K562 (cell line): Measurements from ENCODE around the gene E2F2. TPM values are rescaled to one million over a fixed set of nuclear protein-coding genes. Genes with fewer than 3 reads are reported as not detected.
A peak's percentile ranks its signal among the peaks of the same experiment; 100 is the strongest.

Source experiments
- ATAC-seq: fragments of 200-7000 bp; cut with Tn5 transposase; 3 replicates; pipeline ENCODE4 v1.9.1; 2020; ENCODE audit warnings: moderate library complexity
- BruUV-seq: library from RNA; stranded (reverse); fragments of 400-500 nt; replicated peaks from 2 replicates; lab custom pipeline; 2021; lab: Mats Ljungman, UMichigan
- CTCF ChIA-PET: fragments of 300-600 bp; formaldehyde crosslinking; extraction: SDS; loops from one replicate; lab custom pipeline; 2021; ENCODE audit warnings: low intra/inter-chr PET ratio; lab: Yijun Ruan, JAX
- POLR2A ChIA-PET: fragments of 300-600, 350-650 bp; sonication (Branson Sonifier 250); formaldehyde crosslinking; extraction: SDS; loops from one replicate; lab custom pipeline; 2021; ENCODE audit warnings: antibody characterized with exemption, inconsistent platforms; lab: Yijun Ruan, JAX
- DNase-seq, 4 experiments: peaks; one replicate each; pipeline versions ENCODE4 v3.0.0 to v3.0.0-alpha.2; 2011 to 2018; ENCODE audit warnings: low spot score in 3 of 4, mixed read lengths in 3 of 4; ENCODE audit errors: extremely low read depth in 1 of 4
- FAIRE-seq: peaks from 2 replicates; lab custom pipeline; 2011; peaks lifted over from hg19 to GRCh38; lab: Jason Lieb, UNC
- H2AFZ ChIP-seq: 2 replicates; pipeline ENCODE4 v1.6.0; 2011; ENCODE audit warnings: low read depth, low read length, control low read depth, inconsistent platforms
- H3K27ac ChIP-seq: fragments of 200-600 bp; 3 replicates; pipeline ENCODE4 v1.8.0; 2011; ENCODE audit warnings: low read depth, mild to moderate bottlenecking, control low read depth, inconsistent platforms, low read length, moderate library complexity, mixed read lengths; ENCODE audit errors: extremely low read depth
- H3K27me3 ChIP-seq, 2 experiments: fragments of 300-600 bp in 1 of 2; 2 replicates in 1 of 2; 3 replicates in 1 of 2; pipeline versions ENCODE4 v1.6.0 to v1.8.0; 2011; ENCODE audit warnings: inconsistent platforms in 2 of 2, low read length in 2 of 2, mild to moderate bottlenecking in 1 of 2, mixed read lengths in 1 of 2, moderate library complexity in 1 of 2; ENCODE audit not compliant: control insufficient read depth in 2 of 2, insufficient read depth in 2 of 2
- H3K36me3 ChIP-seq: fragments of 300-600 bp; 3 replicates; pipeline ENCODE4 v1.8.0; 2011; ENCODE audit warnings: mild to moderate bottlenecking, low read length, inconsistent platforms; ENCODE audit not compliant: control insufficient read depth, insufficient read depth
- H3K4me1 ChIP-seq, 2 experiments: fragments of 200-600 bp in 1 of 2; replicated peaks in 1 of 2; 2 replicates in 1 of 2; 3 replicates in 1 of 2; pipeline versions ENCODE4 v1.5.1 to v1.8.0; 2011; ENCODE audit warnings: inconsistent platforms in 2 of 2, low read length in 2 of 2, mild to moderate bottlenecking in 1 of 2, mixed read lengths in 1 of 2, moderate library complexity in 1 of 2; ENCODE audit not compliant: control insufficient read depth in 2 of 2, insufficient read depth in 2 of 2
- H3K4me2 ChIP-seq: 2 replicates; pipeline ENCODE4 v1.6.1; 2011; ENCODE audit warnings: low read length, control low read depth, inconsistent platforms, mixed read lengths; ENCODE audit not compliant: insufficient read depth
- H3K4me3 ChIP-seq: fragments of 200-600 bp; sonication (generic), shearing (Covaris generic); 2 replicates; pipeline ENCODE4 v1.5.1; 2016; ENCODE audit warnings: control low read depth, inconsistent platforms
- H3K79me2 ChIP-seq: fragments of 200-600 bp; 3 replicates; pipeline ENCODE4 v1.8.0; 2011; ENCODE audit warnings: low read length, inconsistent platforms; ENCODE audit not compliant: control insufficient read depth, insufficient read depth
- H3K9ac ChIP-seq, 2 experiments: 2 replicates each; pipeline versions ENCODE4 v1.6.0 to v1.6.1; 2011; ENCODE audit warnings: low read depth in 2 of 2, low read length in 2 of 2, control low read depth in 1 of 2, inconsistent platforms in 1 of 2, mild to moderate bottlenecking in 1 of 2, mixed read lengths in 1 of 2; ENCODE audit not compliant: insufficient read depth in 1 of 2
- H3K9me1 ChIP-seq: one replicate; pipeline ENCODE4 v1.6.0; 2011; ENCODE audit warnings: inconsistent platforms, mild to moderate bottlenecking, low read length, moderate library complexity; ENCODE audit not compliant: control insufficient read depth, insufficient read depth
- H3K9me3 ChIP-seq: replicated peaks from 2 replicates; pipeline ENCODE4 v1.5.1; 2011; ENCODE audit warnings: low read depth, low read length, inconsistent platforms; ENCODE audit not compliant: control insufficient read depth, insufficient read depth
- H4K20me1 ChIP-seq: replicated peaks from 2 replicates; pipeline ENCODE4 v1.6.1; 2011; ENCODE audit warnings: low read length, inconsistent platforms, mixed read lengths; ENCODE audit not compliant: control insufficient read depth, insufficient read depth
- ARID2 ChIP-seq: fragments of 450-650 bp; IDR thresholded peaks from 2 replicates; pipeline ENCODE4 v1.6.1; 2017; ENCODE audit warnings: antibody characterized with exemption, mild to moderate bottlenecking
- FOXK2 ChIP-seq, 2 experiments: fragments of 450-650 bp; IDR thresholded peaks in 1 of 2; conservative IDR thresholded peaks in 1 of 2; 2 replicates each; pipeline ENCODE4 v1.6.1; 2016; ENCODE audit warnings: low read depth in 2 of 2, mild to moderate bottlenecking in 1 of 2
- HDAC1 ChIP-seq, 2 experiments: fragments of 450-650 bp; IDR thresholded peaks; 2 replicates each; pipeline ENCODE4 v1.6.1; 2016 to 2017; ENCODE audit warnings: inconsistent platforms in 1 of 2, mild to moderate bottlenecking in 1 of 2, moderate library complexity in 1 of 2
- HDAC3 ChIP-seq: fragments of 450-650 bp; IDR thresholded peaks from 2 replicates; pipeline ENCODE4 v1.6.1; 2018; ENCODE audit warnings: borderline replicate concordance, mild to moderate bottlenecking, moderate library complexity; ENCODE audit not compliant: partially characterized antibody
- IFI16 ChIP-seq: fragments of 250-450 bp; sonication (Bioruptor Pico); IDR thresholded peaks from 2 replicates; pipeline ENCODE4 v2.1.2; 2022; ENCODE audit warnings: mild to moderate bottlenecking, inconsistent platforms
- MAFG ChIP-seq: fragments of 450-650 bp; conservative IDR thresholded peaks from 2 replicates; pipeline ENCODE4 v1.6.1; 2016; ENCODE audit warnings: missing genetic modification characterization, missing compliant biosample characterization
- MTA2 ChIP-seq: fragments of 450-650 bp; IDR thresholded peaks from 2 replicates; pipeline ENCODE4 v1.6.1; 2016; ENCODE audit warnings: low read depth
- NBN ChIP-seq: fragments of 450-650 bp; IDR thresholded peaks from 2 replicates; pipeline ENCODE4 v1.6.1; 2016; ENCODE audit warnings: low read depth, mild to moderate bottlenecking
- NCOA1 ChIP-seq: fragments of 450-650 bp; IDR thresholded peaks from 2 replicates; pipeline ENCODE4 v1.6.1; 2016; ENCODE audit warnings: low read depth
- NFRKB ChIP-seq: fragments of 450-650 bp; IDR thresholded peaks from 2 replicates; pipeline ENCODE4 v1.6.1; 2016; ENCODE audit warnings: low read depth
- NR4A1 ChIP-seq, 2 experiments: fragments of 250-450 bp in 1 of 2; fragments of 450-650 bp in 1 of 2; sonication (Bioruptor Pico) in 1 of 2; IDR thresholded peaks; 2 replicates each; pipeline versions ENCODE4 v1.4.0 to v1.6.1; 2016 to 2020; ENCODE audit warnings: mild to moderate bottlenecking in 2 of 2, missing compliant biosample characterization in 1 of 2, missing genetic modification characterization in 1 of 2, moderate library complexity in 1 of 2
- PHB2 ChIP-seq: fragments of 450-650 bp; IDR thresholded peaks from 2 replicates; pipeline ENCODE4 v1.6.1; 2017; ENCODE audit warnings: low read depth
- TAF7 ChIP-seq: fragments of 450-650 bp; IDR thresholded peaks from 2 replicates; pipeline ENCODE4 v1.6.1; 2016; ENCODE audit warnings: missing genetic modification characterization, missing compliant biosample characterization
- TAL1 ChIP-seq: fragments of 450-650 bp; IDR thresholded peaks from 2 replicates; pipeline ENCODE4 v1.6.1; 2016; ENCODE audit warnings: mild to moderate bottlenecking
- TRIM24 ChIP-seq, 2 experiments: fragments of 450-650 bp; IDR thresholded peaks; 2 replicates each; pipeline ENCODE4 v1.6.1; 2016
- ZNF133 ChIP-seq: fragments of 250-450 bp; sonication (Bioruptor Pico); IDR thresholded peaks from 2 replicates; pipeline ENCODE4 v1.4.0; 2020; ENCODE audit warnings: mild to moderate bottlenecking
- ZNF384 ChIP-seq: IDR thresholded peaks from 2 replicates; pipeline ENCODE4 v1.6.1; 2012; ENCODE audit warnings: low read depth, low read length, improper control_type of control experiment
- WGBS: fragments of 100-300 bp; shearing (Covaris generic); methylation state at CpG from one replicate; pipeline ENCODE4 v1.1.6; 2016; ENCODE audit warnings: low coverage, mixed read lengths; ENCODE audit not compliant: insufficient coverage; ENCODE audit errors: missing lambda C conversion rate; 5-methylcytosine and 5-hydroxymethylcytosine counted together
- in situ Hi-C: fragments of 300-500 bp; cut with MboI; formaldehyde crosslinking; loops from 4 replicates; pipeline ENCODE4 v1.15.0; 2018; ENCODE audit warnings: inconsistent platforms, mixed read lengths
- intact Hi-C: fragments of 100-400 bp; cut with micrococcal nuclease; formaldehyde crosslinking; loops from 2 replicates; pipeline ENCODE4 v1.14.2; 2022
- polyA plus RNA-seq, 8 experiments: library from polyadenylated mRNA; depleted of rRNA in 4 of 8; stranded (reverse) in 5 of 8; unstranded in 3 of 8; fragments of >200 nt; fragmentation: Nextera tagmentation in 2 of 8; fragmentation: Illumina TruSeq in 1 of 8; extraction: Ambion mirVana in 2 of 8; extraction: Trizol in 1 of 8; gene quantifications; 2 replicates each; pipeline versions ENCODE4 v1.2.1 to v1.2.3, GENCODE V29; 2011 to 2014; ENCODE audit warnings: inconsistent platforms in 1 of 8, missing spikeins in 1 of 8
- total RNA-seq, 7 experiments: library from RNA; depleted of rRNA in 6 of 7; stranded (reverse); fragments of >200 nt in 6 of 7; fragmentation: Illumina TruSeq in 2 of 7; extraction: Trizol in 2 of 7; gene quantifications; 2 replicates each; pipeline versions ENCODE4 v1.2.1 to v1.2.3, GENCODE V29; 2011 to 2021; ENCODE audit warnings: low replicate concordance in 1 of 7
- TF ChIP-seq, protein P1 (sequence below): sonication (generic); formaldehyde crosslinking; IDR thresholded peaks from 2 replicates; pipeline ENCODE4 v1.8.0; 2022; ENCODE audit warnings: mild to moderate bottlenecking, missing genetic modification reagents

The E2F2 gene
- total and polyA plus RNA-seq, 9 of the 15 experiments (the other 6 are each of a cell fraction or from before 2014, with no cell fraction given), result 3.1 to 25.3 (median 11.4) TPM

DNA sequence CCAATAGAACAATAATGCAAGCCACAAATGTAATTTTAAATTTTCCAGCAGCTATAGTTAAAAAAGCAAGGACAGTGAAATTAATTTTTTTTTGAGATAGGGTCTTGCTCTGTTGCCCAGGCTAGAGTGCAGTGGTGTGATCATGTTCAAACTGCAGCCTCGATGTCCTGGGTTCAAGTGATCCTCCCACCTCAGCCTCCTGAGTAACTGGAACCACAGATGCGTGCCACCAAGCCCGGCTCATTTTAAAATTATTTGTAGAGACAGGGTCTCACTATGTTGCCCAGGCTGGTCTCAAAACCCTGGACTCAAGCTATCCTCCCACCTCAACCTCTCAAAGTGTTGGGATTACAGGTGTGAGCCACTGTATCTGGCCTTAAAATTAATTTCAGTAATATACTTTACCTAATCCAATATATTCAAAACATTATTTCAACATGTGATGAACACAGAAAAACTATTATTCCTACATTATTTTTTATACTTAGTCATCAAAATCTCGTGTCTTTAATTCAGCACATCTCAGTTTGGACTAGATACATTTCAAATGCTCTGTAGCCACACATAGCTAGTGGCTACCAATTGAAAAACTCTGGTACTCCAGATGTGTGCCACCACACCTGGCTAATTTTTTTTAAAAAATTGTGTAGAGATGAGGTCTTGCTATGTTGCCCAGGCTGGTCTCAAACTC lies 39.1 kb upstream of the E2F2 start (continued):
- peak; percentile 68; the same call in 1 of the 2 replicates for TF ChIP-seq MAFG (tag)

- BruUV-seq, result no TSS peak
- no peaks in the 10 kb centered on the region for H4K20me1 ChIP-seq
- 16% methylated on average over 16 of the region's 16 CpGs for WGBS
- FAIRE-seq, result peak; percentile 54
- H3K79me2 ChIP-seq, result no peaks in the 10 kb centered on the region
- peak overlapping the region; percentile 64 for H3K27ac ChIP-seq
- H3K27me3 ChIP-seq, result no peaks in the 10 kb centered on the region; a peak in 1 of 5 replicates
- ChIA-PET POLR2A (interaction anchor here (0.6 to 3.0 kb wide), 9 partner anchors 8 to 71 kb away, joined by 3 to 29 read pairs (median 4); partner anchors contain the start of gene ID3), CTCF (interaction anchor here (0.5 kb wide), 1 partner anchor 1942 kb away, joined by 5 read pairs; no protein-coding TSS in a partner anchor)
- H2AFZ ChIP-seq, result peak overlapping the region; percentile 81
- peak; percentile 58 for ATAC-seq
- H3K9me1 ChIP-seq, result no peaks in the 10 kb centered on the region
- H3K9ac ChIP-seq, result peak overlapping the region; percentile 73 to 93
- peak; percentile 21 to 73 (median 53) for DNase-seq
- H3K4me2 ChIP-seq, result peak overlapping the region; percentile 74
- peaks cover 24 to 28% of the 10 kb centered on the region in 2 experiments for H3K4me1 ChIP-seq
- H3K9me3 ChIP-seq, result no peaks in the 10 kb centered on the region
- intact Hi-C loops (no loop called here), in situ Hi-C loops (no loop called here)
- no peaks in the 10 kb centered on the region for H3K36me3 ChIP-seq
- H3K4me3 ChIP-seq, result peak overlapping the region; percentile 52
- TF ChIP-seq TAF7 (tag) (no peak), ARID2 (0 out of 2 replicates have a peak, but pooled peaks have one; percentile 51), HDAC3 (no peak), IFI16 (CRISPR knock-in tag) (no peak), TRIM24 (IDR thresholded peaks at IDR 0.05) (peak; percentile 38 to 54; a peak in 1 of 4 replicates), NBN (peak; percentile 84), PHB2 (peak; percentile 66; the same call in 1 of the 2 replicates), NR4A1 (CRISPR knock-in tag; IDR thresholded peaks at IDR 0.05) (no peak), NR4A1 (tag; IDR thresholded peaks at IDR 0.05) (no peak), ZNF384 (peak; percentile 89), MTA2 (peak; percentile 62; the same call in 1 of the 2 replicates), NCOA1 (0 out of 2 replicates have a peak, but pooled peaks have one; percentile 35), HDAC1 (IDR thresholded peaks at IDR 0.05) (peak in 1 of 2 experiments; percentile 84; a peak in 2 of 4 replicates), ZNF133 (no peak), TAL1 (0 out of 2 replicates have a peak, but pooled peaks have one; percentile 12), FOXK2 (conservative IDR thresholded peaks at IDR 0.05 in 1 of 2, IDR thresholded peaks at IDR 0.05 in 1 of 2; ENCODE audit: low read depth in 2 of 2) (peak in 1 of 2 experiments; percentile 61; a peak in 2 of 4 replicates), NFRKB (peak; percentile 79; the same call in 1 of the 2 replicates)
- TF ChIP-seq, protein P1, sequence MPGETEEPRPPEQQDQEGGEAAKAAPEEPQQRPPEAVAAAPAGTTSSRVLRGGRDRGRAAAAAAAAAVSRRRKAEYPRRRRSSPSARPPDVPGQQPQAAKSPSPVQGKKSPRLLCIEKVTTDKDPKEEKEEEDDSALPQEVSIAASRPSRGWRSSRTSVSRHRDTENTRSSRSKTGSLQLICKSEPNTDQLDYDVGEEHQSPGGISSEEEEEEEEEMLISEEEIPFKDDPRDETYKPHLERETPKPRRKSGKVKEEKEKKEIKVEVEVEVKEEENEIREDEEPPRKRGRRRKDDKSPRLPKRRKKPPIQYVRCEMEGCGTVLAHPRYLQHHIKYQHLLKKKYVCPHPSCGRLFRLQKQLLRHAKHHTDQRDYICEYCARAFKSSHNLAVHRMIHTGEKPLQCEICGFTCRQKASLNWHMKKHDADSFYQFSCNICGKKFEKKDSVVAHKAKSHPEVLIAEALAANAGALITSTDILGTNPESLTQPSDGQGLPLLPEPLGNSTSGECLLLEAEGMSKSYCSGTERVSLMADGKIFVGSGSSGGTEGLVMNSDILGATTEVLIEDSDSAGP (CRISPR knock-in tag), result no peak
Observed at GRCh38 chr1:23568608-23569383, 37.8 kb upstream of the E2F2 start.
